MM.1S (cell line): ENCODE data around the gene ZNF343.

Experiments used
- CTCF ChIP-seq: fragments of 300-600 bp; sonication (generic); IDR thresholded peaks from 2 replicates; pipeline ENCODE4 v1.5.1; 2016; ENCODE audit warnings: antibody characterized with exemption, low read length, mixed read lengths
- EZH2 ChIP-seq: fragments of 300-600 bp; sonication (generic); optimal IDR thresholded peaks from 2 replicates; pipeline ENCODE3; 2017; ENCODE audit warnings: low read depth, mild to moderate bottlenecking, antibody characterized with exemption, low read length, mixed read lengths

GRCh38 chr20:2476742-2477615 lies 31.7 kb downstream of the ZNF343 start:
- TF ChIP-seq CTCF (peak; percentile 44), EZH2 (no peak)
